ENCODE results near the gene ZNF215. TPM values are rescaled to one million over a fixed set of nuclear protein-coding genes. Genes with fewer than 3 reads are reported as not detected.

Gene ZNF215
- total and polyA plus RNA-seq, 2 of the 8 experiments (the other 6 are each of a cell fraction or from before 2014, with no cell fraction given): 6.4 to 17.9 TPM

DNA sequence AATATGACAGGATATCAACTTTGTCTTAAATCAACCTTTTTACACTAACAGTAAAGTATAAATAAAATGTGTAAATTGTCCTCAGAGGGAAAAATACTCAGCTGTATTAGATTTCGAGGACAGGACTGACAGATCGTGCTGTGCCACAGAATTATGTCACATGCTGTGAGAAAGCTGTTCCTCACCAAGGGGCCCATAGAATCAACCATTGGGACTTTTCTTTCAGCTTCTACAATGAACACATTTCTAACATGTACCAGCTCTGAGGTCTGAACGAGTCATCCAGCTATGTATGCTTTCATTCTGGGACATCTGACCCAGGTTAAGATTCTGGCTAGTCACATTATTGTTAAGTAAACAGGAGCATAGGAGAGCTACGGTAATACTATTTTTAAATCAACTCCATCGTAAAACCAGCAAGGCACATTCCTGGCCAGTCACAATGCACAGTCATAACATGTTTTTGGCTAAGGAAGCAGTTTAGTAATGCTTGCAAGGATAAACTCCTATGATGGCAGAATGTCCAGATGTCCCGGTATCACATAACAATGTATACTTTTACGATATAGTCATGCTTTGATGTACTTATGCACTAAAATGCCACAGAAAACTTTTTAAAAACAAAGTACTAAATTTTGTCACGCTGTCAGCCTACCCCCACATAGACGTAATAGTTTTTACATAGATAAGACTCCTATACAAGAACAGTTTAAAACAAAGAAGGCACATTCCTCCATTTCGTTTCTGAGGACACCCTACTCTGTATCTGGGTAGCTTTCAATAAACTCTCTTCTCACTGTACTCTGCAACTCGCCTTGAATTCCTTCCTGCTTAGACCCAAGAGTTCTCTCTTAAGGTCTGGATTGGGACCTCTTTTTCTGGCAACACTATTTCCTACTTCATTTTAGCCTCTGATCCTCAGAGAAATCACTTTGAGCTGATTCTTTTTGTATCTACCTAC is 66.5 kb downstream of the ZNF215 start (continued):
- TF ChIP-seq, protein P1, sequence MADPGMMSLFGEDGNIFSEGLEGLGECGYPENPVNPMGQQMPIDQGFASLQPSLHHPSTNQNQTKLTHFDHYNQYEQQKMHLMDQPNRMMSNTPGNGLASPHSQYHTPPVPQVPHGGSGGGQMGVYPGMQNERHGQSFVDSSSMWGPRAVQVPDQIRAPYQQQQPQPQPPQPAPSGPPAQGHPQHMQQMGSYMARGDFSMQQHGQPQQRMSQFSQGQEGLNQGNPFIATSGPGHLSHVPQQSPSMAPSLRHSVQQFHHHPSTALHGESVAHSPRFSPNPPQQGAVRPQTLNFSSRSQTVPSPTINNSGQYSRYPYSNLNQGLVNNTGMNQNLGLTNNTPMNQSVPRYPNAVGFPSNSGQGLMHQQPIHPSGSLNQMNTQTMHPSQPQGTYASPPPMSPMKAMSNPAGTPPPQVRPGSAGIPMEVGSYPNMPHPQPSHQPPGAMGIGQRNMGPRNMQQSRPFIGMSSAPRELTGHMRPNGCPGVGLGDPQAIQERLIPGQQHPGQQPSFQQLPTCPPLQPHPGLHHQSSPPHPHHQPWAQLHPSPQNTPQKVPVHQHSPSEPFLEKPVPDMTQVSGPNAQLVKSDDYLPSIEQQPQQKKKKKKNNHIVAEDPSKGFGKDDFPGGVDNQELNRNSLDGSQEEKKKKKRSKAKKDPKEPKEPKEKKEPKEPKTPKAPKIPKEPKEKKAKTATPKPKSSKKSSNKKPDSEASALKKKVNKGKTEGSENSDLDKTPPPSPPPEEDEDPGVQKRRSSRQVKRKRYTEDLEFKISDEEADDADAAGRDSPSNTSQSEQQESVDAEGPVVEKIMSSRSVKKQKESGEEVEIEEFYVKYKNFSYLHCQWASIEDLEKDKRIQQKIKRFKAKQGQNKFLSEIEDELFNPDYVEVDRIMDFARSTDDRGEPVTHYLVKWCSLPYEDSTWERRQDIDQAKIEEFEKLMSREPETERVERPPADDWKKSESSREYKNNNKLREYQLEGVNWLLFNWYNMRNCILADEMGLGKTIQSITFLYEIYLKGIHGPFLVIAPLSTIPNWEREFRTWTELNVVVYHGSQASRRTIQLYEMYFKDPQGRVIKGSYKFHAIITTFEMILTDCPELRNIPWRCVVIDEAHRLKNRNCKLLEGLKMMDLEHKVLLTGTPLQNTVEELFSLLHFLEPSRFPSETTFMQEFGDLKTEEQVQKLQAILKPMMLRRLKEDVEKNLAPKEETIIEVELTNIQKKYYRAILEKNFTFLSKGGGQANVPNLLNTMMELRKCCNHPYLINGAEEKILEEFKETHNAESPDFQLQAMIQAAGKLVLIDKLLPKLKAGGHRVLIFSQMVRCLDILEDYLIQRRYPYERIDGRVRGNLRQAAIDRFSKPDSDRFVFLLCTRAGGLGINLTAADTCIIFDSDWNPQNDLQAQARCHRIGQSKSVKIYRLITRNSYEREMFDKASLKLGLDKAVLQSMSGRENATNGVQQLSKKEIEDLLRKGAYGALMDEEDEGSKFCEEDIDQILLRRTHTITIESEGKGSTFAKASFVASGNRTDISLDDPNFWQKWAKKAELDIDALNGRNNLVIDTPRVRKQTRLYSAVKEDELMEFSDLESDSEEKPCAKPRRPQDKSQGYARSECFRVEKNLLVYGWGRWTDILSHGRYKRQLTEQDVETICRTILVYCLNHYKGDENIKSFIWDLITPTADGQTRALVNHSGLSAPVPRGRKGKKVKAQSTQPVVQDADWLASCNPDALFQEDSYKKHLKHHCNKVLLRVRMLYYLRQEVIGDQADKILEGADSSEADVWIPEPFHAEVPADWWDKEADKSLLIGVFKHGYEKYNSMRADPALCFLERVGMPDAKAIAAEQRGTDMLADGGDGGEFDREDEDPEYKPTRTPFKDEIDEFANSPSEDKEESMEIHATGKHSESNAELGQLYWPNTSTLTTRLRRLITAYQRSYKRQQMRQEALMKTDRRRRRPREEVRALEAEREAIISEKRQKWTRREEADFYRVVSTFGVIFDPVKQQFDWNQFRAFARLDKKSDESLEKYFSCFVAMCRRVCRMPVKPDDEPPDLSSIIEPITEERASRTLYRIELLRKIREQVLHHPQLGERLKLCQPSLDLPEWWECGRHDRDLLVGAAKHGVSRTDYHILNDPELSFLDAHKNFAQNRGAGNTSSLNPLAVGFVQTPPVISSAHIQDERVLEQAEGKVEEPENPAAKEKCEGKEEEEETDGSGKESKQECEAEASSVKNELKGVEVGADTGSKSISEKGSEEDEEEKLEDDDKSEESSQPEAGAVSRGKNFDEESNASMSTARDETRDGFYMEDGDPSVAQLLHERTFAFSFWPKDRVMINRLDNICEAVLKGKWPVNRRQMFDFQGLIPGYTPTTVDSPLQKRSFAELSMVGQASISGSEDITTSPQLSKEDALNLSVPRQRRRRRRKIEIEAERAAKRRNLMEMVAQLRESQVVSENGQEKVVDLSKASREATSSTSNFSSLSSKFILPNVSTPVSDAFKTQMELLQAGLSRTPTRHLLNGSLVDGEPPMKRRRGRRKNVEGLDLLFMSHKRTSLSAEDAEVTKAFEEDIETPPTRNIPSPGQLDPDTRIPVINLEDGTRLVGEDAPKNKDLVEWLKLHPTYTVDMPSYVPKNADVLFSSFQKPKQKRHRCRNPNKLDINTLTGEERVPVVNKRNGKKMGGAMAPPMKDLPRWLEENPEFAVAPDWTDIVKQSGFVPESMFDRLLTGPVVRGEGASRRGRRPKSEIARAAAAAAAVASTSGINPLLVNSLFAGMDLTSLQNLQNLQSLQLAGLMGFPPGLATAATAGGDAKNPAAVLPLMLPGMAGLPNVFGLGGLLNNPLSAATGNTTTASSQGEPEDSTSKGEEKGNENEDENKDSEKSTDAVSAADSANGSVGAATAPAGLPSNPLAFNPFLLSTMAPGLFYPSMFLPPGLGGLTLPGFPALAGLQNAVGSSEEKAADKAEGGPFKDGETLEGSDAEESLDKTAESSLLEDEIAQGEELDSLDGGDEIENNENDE (IDR thresholded peaks at IDR 0.05; ENCODE audit: insufficient replicate concordance, low read length): no peak
- TF ChIP-seq CHD2 (IDR thresholded peaks at IDR 0.05; ENCODE audit: low read length): no peak

All from H1 (cell line).